ENCODE data around the gene CCR9. TPM values are rescaled to one million over a fixed set of nuclear protein-coding genes. Genes with fewer than 3 reads are reported as not detected.

Gene CCR9
- total and polyA plus RNA-seq, 2 donors: 133 to 214 TPM

DNA sequence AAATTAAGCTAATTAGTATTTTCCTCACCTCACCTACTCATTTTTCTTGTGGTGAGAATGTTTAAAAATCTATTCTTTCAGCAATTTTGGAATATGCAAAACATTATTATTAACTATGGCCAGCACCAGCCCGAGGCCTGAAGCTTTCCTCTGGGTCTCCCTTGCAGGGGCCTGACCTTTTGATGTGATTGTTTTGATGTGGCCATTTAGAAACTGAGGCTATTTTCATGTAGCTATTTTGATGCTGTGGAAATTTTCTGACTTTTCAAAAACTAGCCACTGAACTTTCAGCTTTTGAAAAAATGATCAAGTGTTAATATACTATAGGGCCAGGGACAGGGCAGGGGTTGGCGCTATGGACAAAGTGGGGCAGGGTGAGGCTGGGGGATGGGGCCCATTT, 8.2 kb upstream of the CCR9 start:
- 95% methylated on average over 2 of the region's 2 CpGs for WGBS
- peaks cover 0 to 7% of the 10 kb centered on the region in 2 donors for H3K36me3 ChIP-seq (ENCODE audit: control insufficient read depth in 2 of 2, insufficient read depth in 2 of 2, low read length in 1 of 2)
- no peak for DNase-seq (ENCODE audit: low read depth in 6 of 9, low spot score in 9 of 9)

DNA sequence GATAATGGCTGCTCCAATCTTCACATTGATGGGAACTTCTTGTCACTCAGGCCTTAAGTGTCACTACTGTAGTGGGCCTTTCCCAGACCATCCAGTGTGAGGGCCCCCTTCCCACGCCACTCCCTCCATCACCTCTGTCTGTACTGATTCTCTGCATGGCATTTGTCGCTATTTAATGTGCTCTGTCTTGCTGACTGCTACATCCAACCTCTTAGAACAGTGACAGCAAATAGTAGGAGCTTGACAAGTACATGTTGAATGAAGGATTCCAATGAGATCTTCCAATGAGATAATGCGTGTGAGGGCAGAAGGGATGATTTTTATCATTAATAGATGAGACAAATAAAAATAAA, 5.6 kb upstream of the CCR9 start:
- no peaks in the 10 kb centered on the region for H3K9me3 ChIP-seq (ENCODE audit: control insufficient read depth in 2 of 2, insufficient read depth in 1 of 2, low read length in 1 of 2)
- H3K36me3 ChIP-seq (ENCODE audit: control insufficient read depth in 2 of 2, insufficient read depth in 2 of 2, low read length in 1 of 2): peaks cover 6 to 12% of the 10 kb centered on the region in 2 donors
- peak overlapping the region; percentile 63 to 76 for H3K27ac ChIP-seq (ENCODE audit: low read depth in 1 of 2, low read length in 1 of 2)
- WGBS: 89% methylated on average over 3 of the region's 3 CpGs
- H3K4me3 ChIP-seq (ENCODE audit: low read length in 2 of 2): no peak overlapping the region
- no peak for DNase-seq (ENCODE audit: low read depth in 6 of 9, low spot score in 9 of 9)
- H3K27me3 ChIP-seq (ENCODE audit: control insufficient read depth in 2 of 2, insufficient read depth in 1 of 2, low read length in 1 of 2): no peaks in the 10 kb centered on the region
- H3K4me1 ChIP-seq (ENCODE audit: control insufficient read depth in 2 of 2, insufficient read depth in 2 of 2, low read length in 2 of 2): peaks cover 65 to 89% of the 10 kb centered on the region in 2 donors

More for the DNA sequence above, 8.2 kb upstream of the CCR9 start:
- Histone ChIP-seq H3K4me3 (ENCODE audit: low read length in 2 of 2) (no peak overlapping the region), H3K27ac (ENCODE audit: low read depth in 1 of 2, low read length in 1 of 2) (peak overlapping the region in 1 of 2 donors; percentile 80), H3K27me3 (ENCODE audit: control insufficient read depth in 2 of 2, insufficient read depth in 1 of 2, low read length in 1 of 2) (no peaks in the 10 kb centered on the region), H3K4me1 (ENCODE audit: control insufficient read depth in 2 of 2, insufficient read depth in 2 of 2, low read length in 2 of 2) (peaks cover 68 to 87% of the 10 kb centered on the region in 2 donors), H3K9me3 (ENCODE audit: control insufficient read depth in 2 of 2, insufficient read depth in 1 of 2, low read length in 1 of 2) (no peaks in the 10 kb centered on the region)

DNA sequence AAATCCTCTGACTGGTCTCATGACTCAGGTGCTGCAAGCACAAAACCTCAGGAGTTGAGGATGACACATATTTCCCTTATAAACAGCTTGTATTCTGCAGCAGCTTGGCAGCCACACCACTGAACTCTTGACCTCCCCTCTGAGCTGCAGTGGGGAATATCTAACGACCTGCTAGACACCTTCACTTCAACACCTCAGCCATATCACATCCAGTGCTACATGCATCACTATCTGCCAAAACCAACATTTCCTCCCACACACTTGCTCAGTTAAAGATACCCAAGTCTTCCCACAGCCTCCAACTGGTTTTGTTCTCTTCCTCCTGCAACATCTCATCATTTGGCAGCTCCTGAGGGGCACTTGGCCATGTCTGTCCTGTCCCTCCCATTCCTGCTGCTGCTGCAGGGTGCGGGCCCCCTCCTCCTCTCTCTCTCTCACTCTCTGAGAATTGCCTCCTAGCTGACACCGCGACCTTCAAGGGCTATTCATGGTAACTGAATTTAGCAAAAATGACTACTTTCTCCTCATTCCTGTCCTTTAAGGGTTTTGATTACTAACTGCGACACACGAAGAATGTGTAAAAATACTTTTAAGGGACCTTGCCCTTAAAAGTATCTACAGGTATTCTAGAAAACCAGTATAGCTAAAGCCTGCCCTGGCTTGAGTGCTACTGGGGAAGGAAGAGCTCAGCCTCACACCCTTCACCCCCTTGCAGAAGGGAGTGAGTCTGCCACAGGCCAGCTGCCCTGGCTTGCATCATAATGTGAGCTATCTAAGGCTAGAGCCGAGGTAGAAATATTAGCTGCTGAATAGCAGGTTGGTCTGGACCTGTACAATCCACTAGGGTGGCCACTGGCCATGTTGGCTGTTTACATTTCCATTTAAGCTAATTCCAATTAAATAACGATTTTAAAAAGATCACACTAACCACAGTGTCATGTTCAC, 5.0 kb upstream of the CCR9 start:
- no peaks in the 10 kb centered on the region for H3K27me3 ChIP-seq (ENCODE audit: control insufficient read depth in 2 of 2, insufficient read depth in 1 of 2, low read length in 1 of 2)
- no peak overlapping the region for H3K4me3 ChIP-seq (ENCODE audit: low read length in 2 of 2)
- H3K27ac ChIP-seq (ENCODE audit: low read depth in 1 of 2, low read length in 1 of 2): peak overlapping the region; percentile 63 to 86
- H3K4me1 ChIP-seq (ENCODE audit: control insufficient read depth in 2 of 2, insufficient read depth in 2 of 2, low read length in 2 of 2): peaks cover 65 to 89% of the 10 kb centered on the region in 2 donors
- 61% methylated on average over 8 of the region's 8 CpGs for WGBS
- H3K9me3 ChIP-seq (ENCODE audit: control insufficient read depth in 2 of 2, insufficient read depth in 1 of 2, low read length in 1 of 2): no peaks in the 10 kb centered on the region
- peaks cover 8 to 12% of the 10 kb centered on the region in 2 donors for H3K36me3 ChIP-seq (ENCODE audit: control insufficient read depth in 2 of 2, insufficient read depth in 2 of 2, low read length in 1 of 2)
- DNase-seq (ENCODE audit: low read depth in 6 of 9, low spot score in 9 of 9): peak in 2 of 9 donors; percentile 46 to 70

GRCh38 chr3:45884368-45885201, 1.8 kb upstream of the CCR9 start:
- no peaks in the 10 kb centered on the region for H3K27me3 ChIP-seq (ENCODE audit: control insufficient read depth in 2 of 2, insufficient read depth in 1 of 2, low read length in 1 of 2)
- WGBS: 89% methylated on average over 23 of the region's 23 CpGs
- H3K27ac ChIP-seq (ENCODE audit: low read depth in 1 of 2, low read length in 1 of 2): peak overlapping the region; percentile 15 to 38
- H3K9me3 ChIP-seq (ENCODE audit: control insufficient read depth in 2 of 2, insufficient read depth in 1 of 2, low read length in 1 of 2): no peaks in the 10 kb centered on the region
- no peak overlapping the region for H3K4me3 ChIP-seq (ENCODE audit: low read length in 2 of 2)
- DNase-seq (ENCODE audit: low read depth in 6 of 9, low spot score in 9 of 9): no peak
- H3K36me3 ChIP-seq (ENCODE audit: control insufficient read depth in 2 of 2, insufficient read depth in 2 of 2, low read length in 1 of 2): peaks cover 20 to 29% of the 10 kb centered on the region in 2 donors
- peaks cover 49 to 78% of the 10 kb centered on the region in 2 donors for H3K4me1 ChIP-seq (ENCODE audit: control insufficient read depth in 2 of 2, insufficient read depth in 2 of 2, low read length in 2 of 2)

- Histone ChIP-seq H3K27me3 (ENCODE audit: control insufficient read depth in 2 of 2, insufficient read depth in 1 of 2, low read length in 1 of 2) (no peaks in the 10 kb centered on the region), H3K9me3 (ENCODE audit: control insufficient read depth in 2 of 2, insufficient read depth in 1 of 2, low read length in 1 of 2) (no peaks in the 10 kb centered on the region), H3K4me1 (ENCODE audit: control insufficient read depth in 2 of 2, insufficient read depth in 2 of 2, low read length in 2 of 2) (peaks cover 32 to 67% of the 10 kb centered on the region in 2 donors), H3K27ac (ENCODE audit: low read depth in 1 of 2, low read length in 1 of 2) (peak overlapping the region; percentile 92 to 95), H3K36me3 (ENCODE audit: control insufficient read depth in 2 of 2, insufficient read depth in 2 of 2, low read length in 1 of 2) (peaks cover 20 to 34% of the 10 kb centered on the region in 2 donors), H3K4me3 (ENCODE audit: low read length in 2 of 2) (peak overlapping the region; percentile 71 to 88)
- no peak for DNase-seq (ENCODE audit: low read depth in 6 of 9, low spot score in 9 of 9)
- WGBS: 64% methylated on average over 4 of the region's 4 CpGs
Measured at GRCh38 chr3:45887285-45887684, 942 bp downstream of the CCR9 start.

DNA sequence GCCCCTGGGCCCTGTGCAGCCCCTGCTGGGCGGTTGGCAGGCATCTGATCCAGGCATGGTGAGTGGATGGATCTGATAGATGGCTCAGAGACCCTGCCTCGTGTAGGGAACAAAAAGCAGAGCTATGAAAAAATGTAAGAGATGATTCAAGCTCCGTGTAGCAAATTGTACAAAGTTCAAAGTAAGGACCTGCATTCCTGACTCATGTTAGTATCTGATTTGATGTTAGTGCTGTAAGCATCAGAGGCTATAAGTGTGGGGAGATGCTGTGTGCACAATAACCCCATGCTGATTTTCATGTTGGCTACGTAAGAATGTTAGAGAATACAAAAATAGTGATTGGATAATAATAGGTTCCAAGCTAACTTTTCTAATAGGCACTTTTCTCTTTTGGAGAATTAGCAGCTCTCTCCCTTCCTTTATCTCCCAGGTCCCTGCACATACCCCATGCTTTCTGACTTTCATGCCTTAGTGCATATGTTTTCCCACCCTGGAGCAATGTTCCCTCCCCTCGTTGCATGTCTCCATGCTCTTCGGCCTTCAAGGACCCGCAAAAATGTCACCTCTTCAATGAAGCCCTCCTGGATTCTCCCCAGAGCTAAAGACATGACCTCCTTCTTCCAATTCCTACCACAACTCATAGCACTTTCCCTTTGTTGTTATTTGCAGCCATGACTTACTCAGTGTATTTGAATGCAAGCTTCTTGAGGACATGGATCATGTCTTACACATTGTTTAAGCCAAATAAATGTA, 1.6 kb downstream of the CCR9 start:
- Histone ChIP-seq H3K36me3 (ENCODE audit: control insufficient read depth in 2 of 2, insufficient read depth in 2 of 2, low read length in 1 of 2) (peaks cover 20 to 41% of the 10 kb centered on the region in 2 donors), H3K27ac (ENCODE audit: low read depth in 1 of 2, low read length in 1 of 2) (peak overlapping the region; percentile 89 to 92), H3K9me3 (ENCODE audit: control insufficient read depth in 2 of 2, insufficient read depth in 1 of 2, low read length in 1 of 2) (no peaks in the 10 kb centered on the region), H3K27me3 (ENCODE audit: control insufficient read depth in 2 of 2, insufficient read depth in 1 of 2, low read length in 1 of 2) (no peaks in the 10 kb centered on the region), H3K4me3 (ENCODE audit: low read length in 2 of 2) (peak overlapping the region; percentile 71 to 88), H3K4me1 (ENCODE audit: control insufficient read depth in 2 of 2, insufficient read depth in 2 of 2, low read length in 2 of 2) (peaks cover 36 to 74% of the 10 kb centered on the region in 2 donors)
- 44% methylated on average over 7 of the region's 7 CpGs for WGBS
- DNase-seq (ENCODE audit: low read depth in 6 of 9, low spot score in 9 of 9): peak in 1 of 9 donors; percentile 67

DNA sequence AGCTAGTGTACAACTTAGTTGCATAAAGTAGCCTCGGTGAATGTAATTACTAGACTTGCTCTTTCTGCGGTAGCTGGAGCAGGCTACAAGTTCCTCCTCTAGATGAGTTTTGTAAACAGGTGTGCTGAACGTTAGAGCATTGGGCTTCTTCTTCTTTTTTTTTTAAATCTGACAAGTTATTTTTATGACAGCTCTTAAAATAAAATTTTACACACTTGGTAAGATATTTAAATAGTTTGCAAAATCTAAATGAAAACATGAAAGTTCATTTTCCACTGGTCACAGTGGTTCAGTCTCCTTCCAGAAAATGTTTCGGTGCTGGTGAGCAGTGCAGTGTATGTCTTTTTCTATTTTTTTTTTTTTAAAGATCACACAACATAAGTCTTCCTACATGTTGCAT, 3.0 kb downstream of the CCR9 start:
- Histone ChIP-seq H3K4me3 (ENCODE audit: low read length in 2 of 2) (peak overlapping the region; percentile 71 to 88), H3K9me3 (ENCODE audit: control insufficient read depth in 2 of 2, insufficient read depth in 1 of 2, low read length in 1 of 2) (no peaks in the 10 kb centered on the region), H3K27me3 (ENCODE audit: control insufficient read depth in 2 of 2, insufficient read depth in 1 of 2, low read length in 1 of 2) (no peaks in the 10 kb centered on the region), H3K27ac (ENCODE audit: low read depth in 1 of 2, low read length in 1 of 2) (peak overlapping the region; percentile 92 to 93), H3K36me3 (ENCODE audit: control insufficient read depth in 2 of 2, insufficient read depth in 2 of 2, low read length in 1 of 2) (peaks cover 29 to 52% of the 10 kb centered on the region in 2 donors), H3K4me1 (ENCODE audit: control insufficient read depth in 2 of 2, insufficient read depth in 2 of 2, low read length in 2 of 2) (peaks cover 44 to 78% of the 10 kb centered on the region in 2 donors)
- WGBS: 3% methylated on average over 4 of the region's 4 CpGs
- DNase-seq (ENCODE audit: low read depth in 6 of 9, low spot score in 9 of 9): peak in 1 of 9 donors; percentile 78

- Histone ChIP-seq H3K9me3 (ENCODE audit: control insufficient read depth in 2 of 2, insufficient read depth in 1 of 2, low read length in 1 of 2) (no peaks in the 10 kb centered on the region), H3K36me3 (ENCODE audit: control insufficient read depth in 2 of 2, insufficient read depth in 2 of 2, low read length in 1 of 2) (peaks cover 34 to 57% of the 10 kb centered on the region in 2 donors), H3K4me1 (ENCODE audit: control insufficient read depth in 2 of 2, insufficient read depth in 2 of 2, low read length in 2 of 2) (peaks cover 44 to 77% of the 10 kb centered on the region in 2 donors), H3K4me3 (ENCODE audit: low read length in 2 of 2) (peak overlapping the region; percentile 41 to 67), H3K27ac (ENCODE audit: low read depth in 1 of 2, low read length in 1 of 2) (peak overlapping the region; percentile 86 to 88), H3K27me3 (ENCODE audit: control insufficient read depth in 2 of 2, insufficient read depth in 1 of 2, low read length in 1 of 2) (no peaks in the 10 kb centered on the region)
- peak in 2 of 9 donors; percentile 61 to 81 for DNase-seq (ENCODE audit: low read depth in 6 of 9, low spot score in 9 of 9)
- 13% methylated on average over 3 of the region's 3 CpGs for WGBS
Measured at GRCh38 chr3:45890405-45890804, 4.1 kb downstream of the CCR9 start.
